HepG2 (cell line): ENCODE data around the gene COL4A6. TPM values are rescaled to one million over a fixed set of nuclear protein-coding genes. Genes with fewer than 3 reads are reported as not detected.

ENCODE experiments used
- HOXA3 ChIP-seq: sonication (generic); formaldehyde crosslinking; IDR thresholded peaks from 2 replicates; pipeline ENCODE4 v1.5.0; 2020; ENCODE audit warnings: missing genetic modification reagents
- HOXA9 ChIP-seq: sonication (generic); formaldehyde crosslinking; IDR thresholded peaks from 2 replicates; pipeline ENCODE4 v1.8.1; 2022; ENCODE audit warnings: missing genetic modification reagents, mild to moderate bottlenecking, moderate library complexity, borderline replicate concordance
- JUNB ChIP-seq: sonication (generic); formaldehyde crosslinking; IDR thresholded peaks from 2 replicates; pipeline ENCODE4 v1.8.0; 2022; ENCODE audit warnings: missing genetic modification reagents, mild to moderate bottlenecking, borderline replicate concordance
- LBX2 ChIP-seq: sonication (generic); formaldehyde crosslinking; IDR thresholded peaks from 2 replicates; pipeline ENCODE4 v1.5.0; 2020; ENCODE audit warnings: missing genetic modification reagents, mild to moderate bottlenecking, borderline replicate concordance
- MAFG ChIP-seq: sonication (generic); formaldehyde crosslinking; IDR thresholded peaks from 2 replicates; pipeline ENCODE4 v1.5.1; 2020; ENCODE audit warnings: mild to moderate bottlenecking, missing genetic modification reagents
- MNT ChIP-seq: fragments of 450-650 bp; IDR thresholded peaks from 2 replicates; pipeline ENCODE4 v1.6.1; 2016
- PRDM4 ChIP-seq: sonication (generic); formaldehyde crosslinking; IDR thresholded peaks from 2 replicates; pipeline ENCODE4 v1.9.0; 2021; ENCODE audit warnings: missing genetic modification reagents, borderline replicate concordance
- PRPF4 ChIP-seq: fragments of 200-400 bp; formaldehyde crosslinking; IDR thresholded peaks from 2 replicates; pipeline ENCODE4 v1.6.1; 2016; ENCODE audit warnings: low read length, low read depth; ENCODE audit not compliant: poor library complexity, severe bottlenecking
- RXRB ChIP-seq: IDR thresholded peaks from 2 replicates; pipeline ENCODE4 v1.6.1; 2016; ENCODE audit warnings: borderline replicate concordance, missing genetic modification reagents, missing compliant biosample characterization
- SOX6 ChIP-seq, 2 experiments: fragments of 450-650 bp in 1 of 2; sonication (generic) in 1 of 2; formaldehyde crosslinking in 1 of 2; IDR thresholded peaks; 2 replicates each; pipeline versions ENCODE4 v1.4.0 to v1.6.1; 2017 to 2020; ENCODE audit warnings: antibody characterized with exemption in 1 of 2, mild to moderate bottlenecking in 1 of 2, missing genetic modification reagents in 1 of 2
- SP1 ChIP-seq, 2 experiments: fragments of 450-650 bp in 1 of 2; sonication (generic) in 1 of 2; formaldehyde crosslinking in 1 of 2; IDR thresholded peaks; 2 replicates each; pipeline versions ENCODE4 v1.4.0 to v1.6.1; 2016 to 2020; ENCODE audit warnings: missing genetic modification reagents in 1 of 2
- SP4 ChIP-seq: sonication (generic); formaldehyde crosslinking; IDR thresholded peaks from 2 replicates; pipeline ENCODE4 v1.8.1; 2023; ENCODE audit warnings: mild to moderate bottlenecking, missing genetic modification reagents
- TCF12 ChIP-seq, 2 experiments: fragments of 450-650 bp in 1 of 2; sonication (generic) in 1 of 2; formaldehyde crosslinking in 1 of 2; IDR thresholded peaks; 2 replicates each; pipeline versions ENCODE4 v1.6.1 to v1.8.0; 2017 to 2022; ENCODE audit warnings: antibody characterized with exemption in 1 of 2, mild to moderate bottlenecking in 1 of 2, missing genetic modification reagents in 1 of 2, moderate library complexity in 1 of 2
- TP53 ChIP-seq: sonication (generic); formaldehyde crosslinking; conservative IDR thresholded peaks from 2 replicates; pipeline ENCODE4 v1.4.0; 2020; ENCODE audit warnings: missing genetic modification reagents
- ZBTB7A ChIP-seq: sonication (generic); formaldehyde crosslinking; IDR thresholded peaks from 2 replicates; pipeline ENCODE4 v1.8.0; 2022; ENCODE audit warnings: mild to moderate bottlenecking, missing genetic modification reagents
- ZMYM4 ChIP-seq: sonication (generic); formaldehyde crosslinking; IDR thresholded peaks from 2 replicates; pipeline ENCODE4 v1.8.1; 2023; ENCODE audit warnings: mild to moderate bottlenecking, missing genetic modification reagents
- ZNF232 ChIP-seq: sonication (generic); formaldehyde crosslinking; IDR thresholded peaks from 2 replicates; pipeline ENCODE4 v1.4.0; 2020; ENCODE audit warnings: missing genetic modification reagents, borderline replicate concordance
- ZNF280B ChIP-seq: sonication (generic); formaldehyde crosslinking; IDR thresholded peaks from 2 replicates; pipeline ENCODE4 v1.5.0; 2020; ENCODE audit warnings: missing genetic modification reagents, mild to moderate bottlenecking, borderline replicate concordance
- ZNF577 ChIP-seq: sonication (generic); formaldehyde crosslinking; IDR thresholded peaks from 2 replicates; pipeline ENCODE4 v1.4.0; 2020; ENCODE audit warnings: mild to moderate bottlenecking, low read depth, missing genetic modification reagents, borderline replicate concordance
- ZNF788 ChIP-seq: sonication (generic); formaldehyde crosslinking; IDR thresholded peaks from 2 replicates; pipeline ENCODE4 v1.5.0; 2020; ENCODE audit warnings: mild to moderate bottlenecking, missing genetic modification reagents, borderline replicate concordance
- ZSCAN20 ChIP-seq: sonication (generic); formaldehyde crosslinking; IDR thresholded peaks from 2 replicates; pipeline ENCODE4 v1.4.0; 2020; ENCODE audit warnings: missing genetic modification reagents, mild to moderate bottlenecking, borderline replicate concordance
- polyA plus RNA-seq, 8 experiments: library from polyadenylated mRNA; depleted of rRNA in 3 of 8; stranded (reverse) in 7 of 8; unstranded in 1 of 8; fragments of >200 nt; fragmentation: Illumina TruSeq in 4 of 8; extraction: Trizol in 4 of 8; gene quantifications; 2 replicates each; pipeline versions ENCODE4 v1.2.1 to v1.2.3, GENCODE V29; 2011 to 2016; ENCODE audit warnings: low read depth in 4 of 8, missing spikeins in 1 of 8, mixed read lengths in 1 of 8; ENCODE audit not compliant: insufficient read depth in 1 of 8
- total RNA-seq, 5 experiments: library from RNA; depleted of rRNA; stranded (reverse); fragments of >200 nt; fragmentation: Illumina TruSeq; extraction: Trizol; gene quantifications; 2 replicates each; pipeline ENCODE4 v1.2.3, GENCODE V29; 2016; ENCODE audit warnings: low read depth in 1 of 5
- TF ChIP-seq, protein P1 (sequence below): sonication (generic); formaldehyde crosslinking; IDR thresholded peaks from 2 replicates; pipeline ENCODE4 v1.5.0; 2020; ENCODE audit warnings: missing genetic modification reagents

The COL4A6 gene
- total and polyA plus RNA-seq, 2 of the 13 experiments (the other 11 are each of a cell fraction or from before 2014, with no cell fraction given): 4.5 to 8.2 TPM

GRCh38 chrX:108298165-108298602 lies 140.0 kb downstream of the COL4A6 start (continued):
- TF ChIP-seq ZNF280B (CRISPR knock-in tag): 0 out of 2 replicates have a peak, but pooled peaks have one; percentile 34
- TF ChIP-seq PRDM4 (CRISPR knock-in tag): no peak
- TF ChIP-seq LBX2 (CRISPR knock-in tag): no peak
- no peak for TF ChIP-seq TP53 (CRISPR knock-in tag)
- no peak for TF ChIP-seq SP4 (CRISPR knock-in tag)
- TF ChIP-seq PRPF4: no peak
- no peak for TF ChIP-seq HOXA9 (CRISPR knock-in tag)
- no peak for TF ChIP-seq ZBTB7A (CRISPR knock-in tag)
- TF ChIP-seq ZSCAN20 (CRISPR knock-in tag): no peak
- no peak for TF ChIP-seq SP1 (IDR thresholded peaks at IDR 0.05)
- TF ChIP-seq SP1 (CRISPR knock-in tag; IDR thresholded peaks at IDR 0.05): no peak
- TF ChIP-seq SOX6 (IDR thresholded peaks at IDR 0.05): no peak
- TF ChIP-seq SOX6 (CRISPR knock-in tag; IDR thresholded peaks at IDR 0.05): peak; percentile 68; the same call in 1 of the 2 replicates
- TF ChIP-seq ZNF232 (CRISPR knock-in tag): no peak
- peak; percentile 46; the same call in 1 of the 2 replicates for TF ChIP-seq RXRB (CRISPR knock-in tag)
- TF ChIP-seq JUNB (CRISPR knock-in tag): no peak
- no peak for TF ChIP-seq MAFG
- TF ChIP-seq ZNF788 (CRISPR knock-in tag): no peak; the same call in 1 of the 2 replicates
- no peak for TF ChIP-seq ZNF577
- TF ChIP-seq, protein P1, sequence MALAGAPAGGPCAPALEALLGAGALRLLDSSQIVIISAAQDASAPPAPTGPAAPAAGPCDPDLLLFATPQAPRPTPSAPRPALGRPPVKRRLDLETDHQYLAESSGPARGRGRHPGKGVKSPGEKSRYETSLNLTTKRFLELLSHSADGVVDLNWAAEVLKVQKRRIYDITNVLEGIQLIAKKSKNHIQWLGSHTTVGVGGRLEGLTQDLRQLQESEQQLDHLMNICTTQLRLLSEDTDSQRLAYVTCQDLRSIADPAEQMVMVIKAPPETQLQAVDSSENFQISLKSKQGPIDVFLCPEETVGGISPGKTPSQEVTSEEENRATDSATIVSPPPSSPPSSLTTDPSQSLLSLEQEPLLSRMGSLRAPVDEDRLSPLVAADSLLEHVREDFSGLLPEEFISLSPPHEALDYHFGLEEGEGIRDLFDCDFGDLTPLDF (CRISPR knock-in tag): no peak
- no peak for TF ChIP-seq MNT
- TF ChIP-seq TCF12 (IDR thresholded peaks at IDR 0.05): no peak
- TF ChIP-seq TCF12 (CRISPR knock-in tag; IDR thresholded peaks at IDR 0.05): no peak
- peak; percentile 28; the same call in 1 of the 2 replicates for TF ChIP-seq ZMYM4
- 0 out of 2 replicates have a peak, but pooled peaks have one; percentile 21 for TF ChIP-seq HOXA3
